Measurements from ENCODE around the gene TPM4. TPM values are rescaled to one million over a fixed set of nuclear protein-coding genes. Genes with fewer than 3 reads are reported as not detected.

TPM4 gene
- polyA plus RNA-seq, 3 donors = 144 to 170 (median 146) TPM

DNA sequence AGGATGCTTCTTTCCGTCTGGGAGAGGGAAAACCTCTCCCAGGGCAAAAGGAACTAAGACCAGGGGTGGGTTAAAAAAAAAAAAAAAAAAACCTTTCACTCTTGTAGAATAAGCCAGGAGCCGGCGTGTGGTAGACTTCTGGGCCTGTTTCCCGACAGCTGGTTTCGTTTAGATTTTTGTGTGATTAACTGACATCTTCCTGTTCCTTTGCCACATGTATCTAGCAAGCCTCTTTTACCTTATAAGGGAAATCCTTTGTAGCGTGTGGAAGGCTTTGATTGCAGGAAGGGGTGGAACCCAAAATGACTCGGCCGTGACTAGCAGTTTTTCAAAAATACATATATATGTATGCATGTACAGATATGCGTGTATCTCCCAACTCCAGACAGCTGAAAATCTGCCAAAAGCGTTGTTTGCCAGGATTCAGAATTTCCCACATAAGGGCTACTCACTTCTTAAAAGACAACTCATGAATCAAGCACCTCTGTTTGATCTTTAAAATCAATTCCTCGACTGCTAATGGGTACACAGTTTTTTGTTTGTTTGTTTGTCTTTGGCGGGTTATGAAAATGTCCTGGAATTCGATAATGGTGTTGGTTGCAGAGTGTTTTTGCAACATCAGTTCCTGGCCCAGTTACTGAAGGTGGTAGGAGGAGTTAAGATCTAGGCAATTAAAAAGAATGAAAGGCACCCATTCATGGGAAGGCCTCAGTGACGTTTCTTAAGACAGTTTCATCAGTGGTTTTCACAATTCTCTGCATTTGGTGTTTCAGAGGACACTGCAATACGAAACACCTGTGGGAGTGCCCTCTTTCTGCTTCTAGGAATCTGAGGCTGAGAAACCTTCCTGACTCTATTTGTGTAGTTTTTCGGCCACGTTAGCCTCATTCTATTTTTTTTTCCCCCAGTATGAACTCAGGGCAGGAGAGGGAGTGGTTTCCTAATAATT lies 2.7 kb downstream of the TPM4 start:
- Mint-ChIP-seq H3K36me3 (peaks cover 36 to 51% of the 10 kb centered on the region in 2 donors), H3K27ac (peak overlapping the region; percentile 96 to 100 (median 99)), H3K9me3 (peaks cover 0 to 2% (median 0%) of the 10 kb centered on the region in 7 donors), H3K4me1 (peaks cover 67% of the 10 kb centered on the region), H3K27me3 (ENCODE audit: low read depth in 3 of 3) (peaks cover 0 to 3% (median 0%) of the 10 kb centered on the region in 3 donors), H3K4me3 (peak overlapping the region; percentile 88 to 92)
- 7% methylated on average over 3 of the region's 17 CpGs for WGBS (ENCODE audit: insufficient coverage)
- peak overlapping the region; percentile 90 to 99 for H3K27ac ChIP-seq (ENCODE audit: low read depth in 1 of 2, low read length in 2 of 2)
- DNase-seq = peak; percentile 89 to 96 (median 94)
- intact Hi-C loops (cut with micrococcal nuclease) = loop anchor here (5.0 kb wide), 1 partner anchor 33 kb away; the partner anchor contains the start of gene RAB8A (in 2 of the 2)
- H3K9me3 ChIP-seq (replicated peaks in 1 of 2; ENCODE audit: control insufficient read depth in 1 of 2, insufficient read depth in 1 of 2, low read length in 2 of 2) = no peaks in the 10 kb centered on the region
- H3K27me3 ChIP-seq (ENCODE audit: control insufficient read depth in 2 of 2, insufficient read depth in 2 of 2, low read length in 2 of 2) = no peaks in the 10 kb centered on the region
- H2AFZ ChIP-seq (ENCODE audit: insufficient read depth, low read depth, low read length, poor library complexity, severe bottlenecking) = no peak overlapping the region
- H3K4me3 ChIP-seq (replicated peaks in 1 of 3; ENCODE audit: low read depth in 2 of 3, low read length in 3 of 3) = peak overlapping the region; percentile 84 to 97 (median 92)
- peaks cover 53 to 63% of the 10 kb centered on the region in 2 donors for H3K4me1 ChIP-seq (ENCODE audit: control insufficient read depth in 1 of 2, insufficient read depth in 2 of 2, low read length in 2 of 2)
- H3K9ac ChIP-seq (ENCODE audit: insufficient read depth, low read length, poor library complexity, severe bottlenecking) = peak overlapping the region; percentile 96
- peaks cover 18 to 33% of the 10 kb centered on the region in 2 donors for H3K36me3 ChIP-seq (replicated peaks in 1 of 2; ENCODE audit: control insufficient read depth in 1 of 2, insufficient read depth in 2 of 2, low read length in 2 of 2)
- peak overlapping the region; percentile 83 for H3K4me2 ChIP-seq (replicated peaks; ENCODE audit: extremely low read depth, low read length, poor library complexity, severe bottlenecking)
- peaks cover 77% of the 10 kb centered on the region for H3K79me2 ChIP-seq (ENCODE audit: insufficient read depth, low read length)
- TF ChIP-seq CTCF (IDR thresholded peaks at IDR 0.05) = no peak
- peaks cover 51% of the 10 kb centered on the region for H4K20me1 ChIP-seq (ENCODE audit: insufficient read depth, low read length)

GRCh38 chr19:16084067-16084685 lies 7.9 kb downstream of the TPM4 start:
- peaks cover 74 to 91% of the 10 kb centered on the region in 2 donors for H3K36me3 Mint-ChIP-seq
- intact Hi-C loops (cut with micrococcal nuclease) = no loop called here
- H3K27me3 Mint-ChIP-seq (ENCODE audit: low read depth in 3 of 3) = peaks cover 0 to 3% (median 0%) of the 10 kb centered on the region in 3 donors
- WGBS (ENCODE audit: insufficient coverage) = 91% methylated on average over 6 of the region's 11 CpGs
- peaks cover 91% of the 10 kb centered on the region for H3K79me2 ChIP-seq (ENCODE audit: insufficient read depth, low read length)
- H3K4me1 ChIP-seq (ENCODE audit: control insufficient read depth in 1 of 2, insufficient read depth in 2 of 2, low read length in 2 of 2) = peaks cover 45 to 63% of the 10 kb centered on the region in 2 donors
- H4K20me1 ChIP-seq (ENCODE audit: insufficient read depth, low read length) = peaks cover 87% of the 10 kb centered on the region
- no peaks in the 10 kb centered on the region for H3K9me3 ChIP-seq (replicated peaks in 1 of 2; ENCODE audit: control insufficient read depth in 1 of 2, insufficient read depth in 1 of 2, low read length in 2 of 2)
- H3K9ac ChIP-seq (ENCODE audit: insufficient read depth, low read length, poor library complexity, severe bottlenecking) = no peak overlapping the region
- no peak for DNase-seq
- no peak overlapping the region for H3K4me3 ChIP-seq (replicated peaks in 1 of 3; ENCODE audit: low read depth in 2 of 3, low read length in 3 of 3)
- TF ChIP-seq CTCF (IDR thresholded peaks at IDR 0.05) = no peak
- peaks cover 52 to 71% of the 10 kb centered on the region in 2 donors for H3K36me3 ChIP-seq (replicated peaks in 1 of 2; ENCODE audit: control insufficient read depth in 1 of 2, insufficient read depth in 2 of 2, low read length in 2 of 2)
- no peak overlapping the region for H3K4me2 ChIP-seq (replicated peaks; ENCODE audit: extremely low read depth, low read length, poor library complexity, severe bottlenecking)
- peaks cover 59% of the 10 kb centered on the region for H3K4me1 Mint-ChIP-seq
- H3K27ac ChIP-seq (ENCODE audit: low read depth in 1 of 2, low read length in 2 of 2) = no peak overlapping the region
- H3K4me3 Mint-ChIP-seq = no peak overlapping the region
- H3K27ac Mint-ChIP-seq = peak overlapping the region in 6 of 7 donors; percentile 58 to 88 (median 77)
- peaks cover 0 to 2% (median 0%) of the 10 kb centered on the region in 7 donors for H3K9me3 Mint-ChIP-seq
- H3K27me3 ChIP-seq (ENCODE audit: control insufficient read depth in 2 of 2, insufficient read depth in 2 of 2, low read length in 2 of 2) = no peaks in the 10 kb centered on the region
- no peak overlapping the region for H2AFZ ChIP-seq (ENCODE audit: insufficient read depth, low read depth, low read length, poor library complexity, severe bottlenecking)

All from CD14-positive monocyte (primary cell).